Tibial nerve (tissue), 4 donors: ENCODE measurements around the gene AGK.

ENCODE experiments used
- CTCF ChIP-seq, 5 experiments: fragments of 200-600 bp in 3 of 5; fragments of 450-650 bp in 2 of 5; sonication (generic) in 3 of 5; IDR thresholded peaks; one replicate each; pipeline ENCODE4 v1.5.1; 2016 to 2019; ENCODE audit warnings: antibody characterized with exemption in 5 of 5, mild to moderate bottlenecking in 3 of 5, moderate library complexity in 2 of 5
- EP300 ChIP-seq, 2 donors: sonication (generic); formaldehyde crosslinking; IDR thresholded peaks; one replicate each; pipeline ENCODE4 v1.6.1; 2017; ENCODE audit warnings: antibody characterized with exemption in 2 of 2, mild to moderate bottlenecking in 1 of 2

- TF ChIP-seq CTCF (IDR thresholded peaks at IDR 0.05) (no peak), EP300 (IDR thresholded peaks at IDR 0.05) (no peak)
These were observed 13.3 kb upstream of the AGK start for GRCh38 chr7:141537906-141538305.
